Trophoblast cell (in vitro differentiated cells and primary cell): ENCODE measurements around the gene RTL1.

Experiments used
- DNase-seq, 2 donors: peaks; one replicate each; pipeline ENCODE4 v3.0.0-alpha.2; 2016
- H2AFZ ChIP-seq: 2 replicates; pipeline ENCODE4 v1.6.1; 2013; ENCODE audit warnings: low read length, moderate library complexity, mild to moderate bottlenecking; ENCODE audit not compliant: insufficient read depth, poor library complexity
- H2AK5ac ChIP-seq: 2 replicates; pipeline ENCODE4 v1.6.1; 2013; ENCODE audit warnings: mild to moderate bottlenecking, low read length
- H2BK120ac ChIP-seq: 2 replicates; pipeline ENCODE4 v1.6.1; 2013; ENCODE audit warnings: low read length, mild to moderate bottlenecking, moderate library complexity; ENCODE audit not compliant: insufficient read depth, poor library complexity
- H2BK12ac ChIP-seq: 2 replicates; pipeline ENCODE4 v1.6.1; 2013; ENCODE audit warnings: mild to moderate bottlenecking, low read length, moderate library complexity
- H2BK5ac ChIP-seq: 2 replicates; pipeline ENCODE4 v1.6.1; 2013; ENCODE audit warnings: low read length, low read depth, moderate library complexity, mild to moderate bottlenecking; ENCODE audit not compliant: poor library complexity
- H3K14ac ChIP-seq: 2 replicates; pipeline ENCODE4 v1.6.1; 2013; ENCODE audit warnings: mild to moderate bottlenecking, low read length
- H3K18ac ChIP-seq: 2 replicates; pipeline ENCODE4 v1.6.1; 2013; ENCODE audit warnings: mild to moderate bottlenecking, low read length
- H3K23ac ChIP-seq: 2 replicates; pipeline ENCODE4 v1.6.1; 2013; ENCODE audit warnings: low read length
- H3K27ac ChIP-seq: 2 replicates; pipeline ENCODE4 v1.5.1; 2013; ENCODE audit warnings: low read depth, mild to moderate bottlenecking, inconsistent platforms, low read length, moderate library complexity
- H3K27me3 ChIP-seq: 2 replicates; pipeline ENCODE4 v1.6.1; 2013; ENCODE audit warnings: inconsistent platforms, mild to moderate bottlenecking, low read length, moderate library complexity; ENCODE audit not compliant: insufficient read depth
- H3K36me3 ChIP-seq, 2 experiments: 1 replicate in 1 of 2; 2 replicates in 1 of 2; pipeline ENCODE4 v1.6.1; 2013; ENCODE audit warnings: low read length in 2 of 2, mild to moderate bottlenecking in 2 of 2, moderate library complexity in 1 of 2; ENCODE audit not compliant: insufficient read depth in 2 of 2, control insufficient read depth in 1 of 2
- H3K4ac ChIP-seq: 2 replicates; pipeline ENCODE4 v1.6.1; 2013; ENCODE audit warnings: low read depth, mild to moderate bottlenecking, low read length, moderate library complexity
- H3K4me1 ChIP-seq, 2 experiments: 1 replicate in 1 of 2; 2 replicates in 1 of 2; pipeline ENCODE4 v1.6.1; 2013; ENCODE audit warnings: low read length in 2 of 2, mild to moderate bottlenecking in 2 of 2, moderate library complexity in 1 of 2; ENCODE audit not compliant: insufficient read depth in 2 of 2, control insufficient read depth in 1 of 2
- H3K4me2 ChIP-seq: 2 replicates; pipeline ENCODE4 v1.6.1; 2013; ENCODE audit warnings: inconsistent platforms, mild to moderate bottlenecking, low read length, moderate library complexity
- H3K4me3 ChIP-seq: 2 replicates; pipeline ENCODE4 v1.5.1; 2013; ENCODE audit warnings: mild to moderate bottlenecking, low read depth, low read length, inconsistent platforms
- H3K79me1 ChIP-seq: one replicate; pipeline ENCODE4 v1.6.1; 2013; ENCODE audit warnings: low read length
- H3K79me2 ChIP-seq: 2 replicates; pipeline ENCODE4 v1.6.1; 2013; ENCODE audit warnings: low read length, mild to moderate bottlenecking; ENCODE audit not compliant: control insufficient read depth, insufficient read depth, poor library complexity
- H3K9ac ChIP-seq: 2 replicates; pipeline ENCODE4 v1.6.1; 2013; ENCODE audit warnings: mild to moderate bottlenecking, low read length
- H3K9me3 ChIP-seq: 2 replicates; pipeline ENCODE4 v1.6.1; 2013; ENCODE audit warnings: low read depth, mild to moderate bottlenecking, control low read depth, inconsistent platforms, low read length; ENCODE audit not compliant: insufficient read depth
- H4K12ac ChIP-seq: 2 replicates; pipeline ENCODE4 v1.6.1; 2013; ENCODE audit warnings: low read depth, mild to moderate bottlenecking, low read length, moderate library complexity
- H4K8ac ChIP-seq: 2 replicates; pipeline ENCODE4 v1.6.1; 2013; ENCODE audit warnings: low read depth, mild to moderate bottlenecking, low read length, moderate library complexity
- H4K91ac ChIP-seq: one replicate; pipeline ENCODE4 v1.6.1; 2013; ENCODE audit warnings: low read depth, mild to moderate bottlenecking, low read length, moderate library complexity
- WGBS: extraction: QIAGEN DNeasy Blood & Tissue Kit; methylation state at CpG from one replicate; pipeline ENCODE4 v1.1.7; 2013; ENCODE audit warnings: missing lambda C conversion rate; ENCODE audit not compliant: insufficient read length, insufficient coverage; ENCODE audit errors: extremely low coverage; 5-methylcytosine and 5-hydroxymethylcytosine counted together

RTL1 gene

DNA sequence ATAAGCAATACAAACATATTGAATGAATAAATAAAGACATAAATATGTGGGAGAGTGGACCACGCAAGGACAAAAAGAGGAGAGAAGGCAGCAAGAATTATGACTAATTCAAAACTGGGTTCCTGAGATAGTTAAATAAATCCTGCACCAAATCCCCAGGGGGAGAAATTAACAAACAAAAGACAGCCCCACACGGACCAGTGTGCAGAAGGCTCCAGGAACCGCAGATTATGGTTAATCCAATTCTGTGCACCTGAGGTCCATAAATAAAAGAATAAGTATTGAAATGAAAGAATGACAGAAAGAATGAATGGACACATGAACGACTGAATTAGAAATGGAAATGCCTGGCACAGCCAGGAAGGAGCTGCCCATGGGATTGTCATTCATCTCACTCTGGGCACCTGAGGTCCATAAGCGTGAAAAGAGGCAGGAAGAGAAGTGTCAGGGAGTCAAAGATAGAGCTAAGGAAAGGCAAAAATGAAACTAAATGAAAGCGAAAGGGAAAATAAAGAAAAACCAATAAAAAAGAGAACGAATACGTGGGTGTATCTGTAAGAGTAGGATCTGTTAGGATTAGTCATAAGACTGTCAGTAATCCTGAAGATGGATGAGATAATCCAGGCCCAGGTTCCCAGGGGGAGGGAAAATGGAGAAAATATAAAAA is 54.3 kb downstream of the RTL1 start:
- no peak overlapping the region for H3K4me3 ChIP-seq
- DNase-seq: no peak

DNA sequence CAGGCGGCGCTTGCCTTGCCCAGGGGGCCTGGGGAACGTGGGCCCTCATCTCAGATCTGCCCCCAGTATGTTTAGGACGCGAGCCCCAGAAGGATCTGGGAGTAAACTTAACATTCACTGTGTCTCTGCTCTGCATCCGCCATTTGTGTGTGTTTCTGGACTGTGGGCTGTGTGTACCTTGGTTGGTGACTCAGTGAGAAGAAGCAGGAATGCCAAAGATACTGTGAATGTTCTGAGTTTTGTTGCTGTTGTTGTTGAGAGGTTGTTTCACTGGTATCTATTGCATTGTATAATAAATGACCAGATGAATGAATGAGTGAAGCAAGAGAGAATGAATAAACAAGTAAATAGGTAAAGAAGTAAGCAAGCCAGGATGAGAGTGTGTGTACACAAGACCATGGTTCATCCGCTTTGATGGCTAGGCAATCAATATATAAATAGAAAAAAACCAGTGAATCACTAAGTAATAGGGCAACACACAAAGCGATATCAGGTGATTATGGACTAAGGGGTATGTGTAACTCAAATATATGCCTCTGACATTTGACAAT is 57.1 kb downstream of the RTL1 start:
- no peak overlapping the region for H3K4ac ChIP-seq
- no peak overlapping the region for H2BK12ac ChIP-seq
- no peak overlapping the region for H4K12ac ChIP-seq
- H3K79me2 ChIP-seq: no peaks in the 10 kb centered on the region
- H3K4me2 ChIP-seq: no peak overlapping the region
- H3K4me1 ChIP-seq: peaks cover 0 to 2% of the 10 kb centered on the region in 2 experiments
- no peak overlapping the region for H2BK5ac ChIP-seq
- no peak overlapping the region for H3K23ac ChIP-seq
- H3K27ac ChIP-seq: no peak overlapping the region
- no peak overlapping the region for H3K14ac ChIP-seq
- no peak for DNase-seq
- H4K91ac ChIP-seq: no peak overlapping the region
- no peaks in the 10 kb centered on the region for H3K36me3 ChIP-seq
- H3K4me3 ChIP-seq: no peak overlapping the region
- no peaks in the 10 kb centered on the region for H3K79me1 ChIP-seq
- no peaks in the 10 kb centered on the region for H3K9me3 ChIP-seq
- H4K8ac ChIP-seq: no peak overlapping the region
- no peak overlapping the region for H2BK120ac ChIP-seq
- WGBS: no CpG with 5 or more reads among the region's 8 CpGs
- no peak overlapping the region for H3K9ac ChIP-seq
- H2AFZ ChIP-seq: no peak overlapping the region
- H2AK5ac ChIP-seq: no peak overlapping the region
- no peaks in the 10 kb centered on the region for H3K27me3 ChIP-seq
- H3K18ac ChIP-seq: no peak overlapping the region

More for the DNA sequence above, 54.3 kb downstream of the RTL1 start:
- H3K27ac ChIP-seq: no peak overlapping the region
- H3K14ac ChIP-seq: no peak overlapping the region
- no peak overlapping the region for H3K18ac ChIP-seq
- no peaks in the 10 kb centered on the region for H3K79me1 ChIP-seq
- WGBS: no CpG with 5 or more reads among the region's 8 CpGs
- no peaks in the 10 kb centered on the region for H3K27me3 ChIP-seq
- H4K91ac ChIP-seq: no peak overlapping the region
- no peak overlapping the region for H4K12ac ChIP-seq
- H3K79me2 ChIP-seq: no peaks in the 10 kb centered on the region
- no peak overlapping the region for H2BK120ac ChIP-seq
- H3K36me3 ChIP-seq: no peaks in the 10 kb centered on the region
- H3K9me3 ChIP-seq: no peaks in the 10 kb centered on the region
- H3K4ac ChIP-seq: no peak overlapping the region
- no peak overlapping the region for H3K9ac ChIP-seq
- H3K4me2 ChIP-seq: no peak overlapping the region
- H2AK5ac ChIP-seq: no peak overlapping the region
- no peak overlapping the region for H2BK5ac ChIP-seq
- H2AFZ ChIP-seq: no peak overlapping the region
- no peaks in the 10 kb centered on the region for H3K4me1 ChIP-seq
- H4K8ac ChIP-seq: no peak overlapping the region
- H2BK12ac ChIP-seq: no peak overlapping the region
- no peak overlapping the region for H3K23ac ChIP-seq

DNA sequence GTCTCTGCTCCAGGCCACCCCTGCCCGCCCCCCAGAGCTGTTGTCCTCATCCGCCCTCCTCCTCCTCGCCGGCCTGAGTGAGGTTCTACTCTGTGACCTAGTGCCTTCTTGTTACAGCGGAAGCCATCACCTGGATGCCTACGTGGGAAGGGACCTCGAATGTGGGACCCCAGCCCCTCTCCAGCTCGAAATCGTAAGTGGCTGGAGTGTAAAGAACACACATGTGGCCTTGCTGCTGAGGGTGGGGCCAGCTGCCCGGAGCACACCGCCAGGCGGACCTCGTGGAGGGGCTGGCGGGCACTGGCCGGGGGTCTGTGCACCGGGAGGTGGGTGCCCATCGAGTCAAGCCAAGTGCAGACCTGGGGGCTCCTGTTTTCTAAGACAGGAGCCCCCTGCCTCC is 58.2 kb downstream of the RTL1 start:
- Histone ChIP-seq H2BK120ac (no peak overlapping the region), H3K79me1 (no peaks in the 10 kb centered on the region), H4K8ac (no peak overlapping the region), H4K12ac (no peak overlapping the region), H2BK12ac (no peak overlapping the region), H3K14ac (no peak overlapping the region), H3K27me3 (no peaks in the 10 kb centered on the region), H3K4me3 (no peak overlapping the region), H3K18ac (no peak overlapping the region), H4K91ac (no peak overlapping the region), H3K9ac (no peak overlapping the region), H3K4me2 (no peak overlapping the region), H3K4me1 (peaks cover 0 to 2% of the 10 kb centered on the region in 2 experiments), H2BK5ac (no peak overlapping the region), H3K79me2 (no peaks in the 10 kb centered on the region), H3K9me3 (no peaks in the 10 kb centered on the region), H3K23ac (no peak overlapping the region), H3K27ac (no peak overlapping the region), H2AFZ (no peak overlapping the region), H3K4ac (no peak overlapping the region), H2AK5ac (no peak overlapping the region), H3K36me3 (no peaks in the 10 kb centered on the region)
- no CpG with 5 or more reads among the region's 17 CpGs for WGBS
- no peak for DNase-seq

DNA sequence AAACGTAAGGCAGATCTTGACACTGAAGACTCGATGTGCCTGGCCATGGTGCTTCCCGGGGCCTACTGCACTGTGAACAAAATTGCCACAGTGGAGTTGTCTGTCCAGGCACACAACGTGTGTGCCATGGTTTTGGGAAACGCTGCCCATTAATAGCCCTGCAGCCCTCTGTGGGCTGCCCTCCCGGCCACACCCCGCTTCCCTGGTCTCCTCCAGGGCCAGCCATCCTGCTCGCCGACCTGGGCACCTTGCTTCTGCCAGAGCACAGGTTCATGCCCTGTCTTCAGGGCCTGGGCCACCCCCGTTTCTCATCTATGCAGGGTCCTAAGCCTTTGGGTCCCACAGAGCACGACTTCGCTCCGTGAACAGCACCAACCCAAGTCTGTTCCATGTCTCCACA is 58.7 kb downstream of the RTL1 start:
- Histone ChIP-seq H3K14ac (no peak overlapping the region), H3K27ac (no peak overlapping the region), H3K9me3 (no peaks in the 10 kb centered on the region), H2BK5ac (no peak overlapping the region), H3K4me3 (no peak overlapping the region), H3K79me1 (no peaks in the 10 kb centered on the region), H3K27me3 (no peaks in the 10 kb centered on the region), H3K9ac (no peak overlapping the region), H4K12ac (no peak overlapping the region), H4K8ac (no peak overlapping the region), H2BK120ac (no peak overlapping the region), H2BK12ac (no peak overlapping the region), H3K79me2 (no peaks in the 10 kb centered on the region), H2AK5ac (no peak overlapping the region), H3K18ac (no peak overlapping the region), H3K4ac (no peak overlapping the region), H3K4me1 (peaks cover 0 to 2% of the 10 kb centered on the region in 2 experiments), H2AFZ (no peak overlapping the region), H4K91ac (no peak overlapping the region), H3K36me3 (no peaks in the 10 kb centered on the region), H3K23ac (no peak overlapping the region), H3K4me2 (no peak overlapping the region)
- WGBS: no CpG with 5 or more reads among the region's 13 CpGs
- DNase-seq: no peak
